H9 (cell line): Measurements from ENCODE around the gene EGFL6. TPM values are rescaled to one million over a fixed set of nuclear protein-coding genes. Genes with fewer than 3 reads are reported as not detected.

Source experiments
- DNase-seq: peaks from one replicate; pipeline ENCODE4 v3.0.0-alpha.2; 2017
- H2AFZ ChIP-seq: one replicate; pipeline ENCODE4 v1.6.1; 2013; ENCODE audit warnings: mild to moderate bottlenecking, low read length, control low read depth, moderate library complexity
- H2AK5ac ChIP-seq: 2 replicates; pipeline ENCODE4 v1.6.1; 2013; ENCODE audit warnings: low read length, control low read depth, mixed read lengths; ENCODE audit not compliant: insufficient read length
- H2BK120ac ChIP-seq: one replicate; pipeline ENCODE4 v1.6.1; 2013; ENCODE audit warnings: low read depth, mild to moderate bottlenecking, low read length, control low read depth, inconsistent platforms; ENCODE audit not compliant: poor library complexity, severe bottlenecking
- H2BK12ac ChIP-seq: 2 replicates; pipeline ENCODE4 v1.6.1; 2013; ENCODE audit warnings: low read length, control low read depth, mixed read lengths, low read depth; ENCODE audit not compliant: insufficient read length
- H2BK15ac ChIP-seq: 2 replicates; pipeline ENCODE4 v1.6.1; 2013; ENCODE audit warnings: low read depth, low read length, control low read depth
- H2BK20ac ChIP-seq: one replicate; pipeline ENCODE4 v1.6.1; 2013; ENCODE audit warnings: low read depth, mild to moderate bottlenecking, low read length, control low read depth, inconsistent platforms; ENCODE audit not compliant: poor library complexity, severe bottlenecking
- H2BK5ac ChIP-seq: 2 replicates; pipeline ENCODE4 v1.6.1; 2013; ENCODE audit warnings: low read length, control low read depth, mixed read lengths; ENCODE audit not compliant: insufficient read length
- H3K14ac ChIP-seq: 2 replicates; pipeline ENCODE4 v1.6.1; 2013; ENCODE audit warnings: low read length, control low read depth; ENCODE audit not compliant: insufficient read depth
- H3K18ac ChIP-seq: 2 replicates; pipeline ENCODE4 v1.6.1; 2013; ENCODE audit warnings: low read depth, mild to moderate bottlenecking, mixed read lengths, low read length, control low read depth; ENCODE audit not compliant: insufficient read length
- H3K23ac ChIP-seq: 2 replicates; pipeline ENCODE4 v1.6.1; 2013; ENCODE audit warnings: low read length, control low read depth, mixed read lengths, low read depth; ENCODE audit not compliant: insufficient read length
- H3K23me2 ChIP-seq: 2 replicates; pipeline ENCODE4 v1.6.1; 2013; ENCODE audit warnings: low read depth, mild to moderate bottlenecking, mixed read lengths, low read length, control low read depth; ENCODE audit not compliant: insufficient read length, poor library complexity, severe bottlenecking
- H3K27ac ChIP-seq: 2 replicates; pipeline ENCODE4 v1.5.1; 2013; ENCODE audit warnings: low read length, control low read depth, mixed read lengths, low read depth; ENCODE audit not compliant: insufficient read length
- H3K27me3 ChIP-seq: 2 replicates; pipeline ENCODE4 v1.6.1; 2013; ENCODE audit warnings: low read length, control low read depth, inconsistent platforms; ENCODE audit not compliant: insufficient read depth
- H3K4ac ChIP-seq: 2 replicates; pipeline ENCODE4 v1.6.1; 2013; ENCODE audit warnings: low read depth, mild to moderate bottlenecking, control low read depth, inconsistent platforms, low read length, moderate library complexity
- H3K4me1 ChIP-seq: 2 replicates; pipeline ENCODE4 v1.6.1; 2013; ENCODE audit warnings: low read length, control low read depth, inconsistent platforms; ENCODE audit not compliant: insufficient read depth
- H3K4me2 ChIP-seq: 2 replicates; pipeline ENCODE4 v1.6.1; 2013; ENCODE audit warnings: low read length, control low read depth, mixed read lengths; ENCODE audit not compliant: insufficient read length, insufficient read depth
- H3K56ac ChIP-seq: 2 replicates; pipeline ENCODE4 v1.6.1; 2013; ENCODE audit warnings: low read depth, mild to moderate bottlenecking, mixed read lengths, low read length, control low read depth; ENCODE audit not compliant: insufficient read length
- H3K79me1 ChIP-seq: 2 replicates; pipeline ENCODE4 v1.6.1; 2013; ENCODE audit warnings: low read depth, mild to moderate bottlenecking, moderate library complexity, low read length, control low read depth, inconsistent platforms; ENCODE audit not compliant: insufficient read depth, poor library complexity, severe bottlenecking
- H3K79me2 ChIP-seq: 2 replicates; pipeline ENCODE4 v1.6.1; 2013; ENCODE audit warnings: low read length, control low read depth, inconsistent platforms; ENCODE audit not compliant: insufficient read depth
- H3K9ac ChIP-seq: 2 replicates; pipeline ENCODE4 v1.6.1; 2013; ENCODE audit warnings: low read length, control low read depth, mixed read lengths; ENCODE audit not compliant: insufficient read length; ENCODE audit errors: extremely low read depth
- H3K9me3 ChIP-seq: one replicate; pipeline ENCODE4 v1.6.1; 2013; ENCODE audit warnings: low read depth, low read length, inconsistent platforms; ENCODE audit not compliant: control insufficient read depth
- H3T11ph ChIP-seq: one replicate; pipeline ENCODE4 v1.6.1; 2013; ENCODE audit warnings: mild to moderate bottlenecking, low read length, control low read depth, inconsistent platforms
- H4K20me1 ChIP-seq: one replicate; pipeline ENCODE4 v1.6.1; 2013; ENCODE audit not compliant: control insufficient read depth, insufficient read length, insufficient read depth
- H4K5ac ChIP-seq: 2 replicates; pipeline ENCODE4 v1.6.1; 2013; ENCODE audit warnings: low read depth, mild to moderate bottlenecking, mixed read lengths, low read length, control low read depth; ENCODE audit not compliant: insufficient read length
- H4K8ac ChIP-seq: replicated peaks from 2 replicates; pipeline ENCODE4 v1.6.1; 2013; ENCODE audit warnings: low read length, control low read depth, mixed read lengths, low read depth; ENCODE audit not compliant: insufficient read length
- H4K91ac ChIP-seq: 2 replicates; pipeline ENCODE4 v1.6.1; 2013; ENCODE audit warnings: low read depth, mild to moderate bottlenecking, moderate library complexity, mixed read lengths, low read length, control low read depth; ENCODE audit not compliant: insufficient read length
- H3K27ac Mint-ChIP-seq, 3 experiments: 2 replicates in 2 of 3; 3 replicates in 1 of 3; pipeline ENCODE4 v1.8.0; 2020 to 2021; ENCODE audit warnings: mixed read lengths in 3 of 3, mild to moderate bottlenecking in 1 of 3, moderate library complexity in 1 of 3
- H3K27me3 Mint-ChIP-seq: 2 replicates; pipeline ENCODE4 v1.8.0; 2021; ENCODE audit warnings: low read depth, mild to moderate bottlenecking, moderate library complexity, mixed read lengths
- H3K36me3 Mint-ChIP-seq, 3 experiments: 2 replicates in 2 of 3; 3 replicates in 1 of 3; pipeline ENCODE4 v1.8.0; 2020 to 2021; ENCODE audit warnings: low read depth in 3 of 3, mixed read lengths in 3 of 3; ENCODE audit not compliant: insufficient read depth in 1 of 3
- H3K4me1 Mint-ChIP-seq, 2 experiments: 2 replicates each; pipeline ENCODE4 v1.8.0; 2020; ENCODE audit warnings: mixed read lengths in 2 of 2
- H3K4me3 Mint-ChIP-seq, 2 experiments: 2 replicates in 1 of 2; 3 replicates in 1 of 2; pipeline ENCODE4 v1.8.0; 2020 to 2021; ENCODE audit warnings: mild to moderate bottlenecking in 2 of 2, mixed read lengths in 2 of 2, moderate library complexity in 1 of 2
- H3K9me3 Mint-ChIP-seq, 2 experiments: 2 replicates in 1 of 2; 3 replicates in 1 of 2; pipeline ENCODE4 v1.8.0; 2020; ENCODE audit warnings: mild to moderate bottlenecking in 2 of 2, mixed read lengths in 2 of 2, moderate library complexity in 1 of 2
- CTCF ChIP-seq: fragments of 200-600 bp; sonication (generic); conservative IDR thresholded peaks from 3 replicates; pipeline ENCODE4 v1.8.0; 2021; ENCODE audit warnings: antibody characterized with exemption, mild to moderate bottlenecking
- WGBS: extraction: QIAGEN DNeasy Blood & Tissue Kit; methylation state at CpG from one replicate; pipeline ENCODE4 v1.1.7; 2013; ENCODE audit warnings: missing lambda C conversion rate, low lambda C conversion rate, mixed read lengths; ENCODE audit not compliant: insufficient read length; ENCODE audit errors: extremely low coverage; 5-methylcytosine and 5-hydroxymethylcytosine counted together
- total RNA-seq: library from RNA; stranded (reverse); gene quantifications from 2 replicates; pipeline ENCODE4 v1.2.1, GENCODE V29; 2021

EGFL6 gene
- total RNA-seq, 1 experiment from 2014 or later: 0.94 TPM

GRCh38 chrX:13661735-13662288 lies 92.4 kb downstream of the EGFL6 start:
- H3K27ac ChIP-seq: no peak overlapping the region
- H3K27me3 ChIP-seq: no peaks in the 10 kb centered on the region
- no CpG with 5 or more reads among the region's 6 CpGs for WGBS
- no peak overlapping the region for H4K5ac ChIP-seq
- H3K14ac ChIP-seq: no peak overlapping the region
- no peak overlapping the region for H2BK120ac ChIP-seq
- no peak overlapping the region for H3K56ac ChIP-seq
- H3K9ac ChIP-seq: no peak overlapping the region
- no peak overlapping the region for H4K8ac ChIP-seq
- no peaks in the 10 kb centered on the region for H3K9me3 ChIP-seq
- Mint-ChIP-seq H3K36me3 (peaks cover 15 to 38% (median 31%) of the 10 kb centered on the region in 3 experiments; a peak in 6 of 7 replicates), H3K4me1 (peaks cover 6 to 7% of the 10 kb centered on the region in 2 experiments), H3K9me3 (peaks cover 38 to 60% of the 10 kb centered on the region in 2 experiments), H3K4me3 (no peak overlapping the region), H3K27me3 (no peaks in the 10 kb centered on the region), H3K27ac (no peak overlapping the region)
- H3K79me1 ChIP-seq: no peaks in the 10 kb centered on the region
- no peak overlapping the region for H2BK15ac ChIP-seq
- no peaks in the 10 kb centered on the region for H3K4me1 ChIP-seq
- no peaks in the 10 kb centered on the region for H3K79me2 ChIP-seq
- no peak overlapping the region for H2BK20ac ChIP-seq
- H3K4me2 ChIP-seq: no peak overlapping the region
- no peak overlapping the region for H2AK5ac ChIP-seq
- TF ChIP-seq CTCF: no peak
- no peak overlapping the region for H2AFZ ChIP-seq
- no peak overlapping the region for H3K18ac ChIP-seq
- H2BK12ac ChIP-seq: no peak overlapping the region
- H3K23me2 ChIP-seq: no peaks in the 10 kb centered on the region
- no peak overlapping the region for H3T11ph ChIP-seq
- H4K20me1 ChIP-seq: no peaks in the 10 kb centered on the region
- DNase-seq: no peak
- no peak overlapping the region for H4K91ac ChIP-seq
- H2BK5ac ChIP-seq: no peak overlapping the region
- no peak overlapping the region for H3K23ac ChIP-seq
- no peak overlapping the region for H3K4ac ChIP-seq
